Mammary epithelial cell (primary cell): ENCODE measurements around the gene DPF3.

Experiments
- EZH2 ChIP-seq: IDR thresholded peaks from 2 replicates; pipeline ENCODE4 v1.6.1; 2012; ENCODE audit warnings: low read length, inconsistent platforms, borderline replicate concordance
- TF ChIP-seq, protein P1 (sequence below), 2 donors: IDR thresholded peaks in 1 of 2; conservative IDR thresholded peaks in 1 of 2; 2 replicates each; pipeline ENCODE4 v1.5.1; 2011 to 2012; ENCODE audit warnings: inconsistent platforms in 2 of 2, low read length in 2 of 2, mild to moderate bottlenecking in 2 of 2, control low read depth in 1 of 2, low read depth in 1 of 2; ENCODE audit not compliant: insufficient read depth in 1 of 2; ENCODE audit errors: extremely low read depth in 1 of 2

DNA sequence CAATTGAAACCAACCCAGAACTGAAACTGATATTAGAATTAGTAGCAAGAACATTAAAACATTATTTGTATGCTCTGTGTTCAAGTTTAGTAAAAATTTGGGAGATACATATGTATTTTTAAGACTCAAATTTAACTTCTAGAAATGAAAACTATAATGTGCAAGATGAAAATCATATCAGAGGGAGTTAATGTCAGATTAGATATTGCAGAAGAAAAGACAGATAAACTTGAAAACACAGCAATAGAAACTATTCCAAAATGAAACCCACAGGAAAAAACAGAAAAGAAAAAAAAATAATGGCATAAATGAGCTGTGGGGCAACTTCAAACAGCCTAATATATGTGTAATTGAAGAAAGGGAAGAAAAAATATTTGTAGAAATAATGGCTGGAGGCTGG, 134.9 kb downstream of the DPF3 start:
- TF ChIP-seq, protein P1, sequence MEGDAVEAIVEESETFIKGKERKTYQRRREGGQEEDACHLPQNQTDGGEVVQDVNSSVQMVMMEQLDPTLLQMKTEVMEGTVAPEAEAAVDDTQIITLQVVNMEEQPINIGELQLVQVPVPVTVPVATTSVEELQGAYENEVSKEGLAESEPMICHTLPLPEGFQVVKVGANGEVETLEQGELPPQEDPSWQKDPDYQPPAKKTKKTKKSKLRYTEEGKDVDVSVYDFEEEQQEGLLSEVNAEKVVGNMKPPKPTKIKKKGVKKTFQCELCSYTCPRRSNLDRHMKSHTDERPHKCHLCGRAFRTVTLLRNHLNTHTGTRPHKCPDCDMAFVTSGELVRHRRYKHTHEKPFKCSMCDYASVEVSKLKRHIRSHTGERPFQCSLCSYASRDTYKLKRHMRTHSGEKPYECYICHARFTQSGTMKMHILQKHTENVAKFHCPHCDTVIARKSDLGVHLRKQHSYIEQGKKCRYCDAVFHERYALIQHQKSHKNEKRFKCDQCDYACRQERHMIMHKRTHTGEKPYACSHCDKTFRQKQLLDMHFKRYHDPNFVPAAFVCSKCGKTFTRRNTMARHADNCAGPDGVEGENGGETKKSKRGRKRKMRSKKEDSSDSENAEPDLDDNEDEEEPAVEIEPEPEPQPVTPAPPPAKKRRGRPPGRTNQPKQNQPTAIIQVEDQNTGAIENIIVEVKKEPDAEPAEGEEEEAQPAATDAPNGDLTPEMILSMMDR (conservative IDR thresholded peaks at IDR 0.05 in 1 of 2, IDR thresholded peaks at IDR 0.05 in 1 of 2; ENCODE audit: extremely low read depth in 1 of 2, insufficient read depth in 1 of 2, low read depth in 1 of 2, low read length in 2 of 2) = no peak
- TF ChIP-seq EZH2 = no peak
